Body of pancreas (tissue), 4 donors: ENCODE data around the gene GPER1.

ENCODE experiments used
- POLR2A ChIP-seq, 3 donors: fragments of 450-650 bp; IDR thresholded peaks; one replicate each; pipeline ENCODE4 v1.6.1; 2016; ENCODE audit warnings: antibody characterized with exemption in 3 of 3, mild to moderate bottlenecking in 2 of 3
- TF ChIP-seq, protein P1 (sequence below), 7 experiments: fragments of 450-650 bp in 4 of 7; fragments of 200-600 bp in 3 of 7; sonication (generic) in 3 of 7; IDR thresholded peaks; one replicate each; pipeline ENCODE4 v1.5.1; 2016 to 2019; ENCODE audit warnings: antibody characterized with exemption in 7 of 7

DNA sequence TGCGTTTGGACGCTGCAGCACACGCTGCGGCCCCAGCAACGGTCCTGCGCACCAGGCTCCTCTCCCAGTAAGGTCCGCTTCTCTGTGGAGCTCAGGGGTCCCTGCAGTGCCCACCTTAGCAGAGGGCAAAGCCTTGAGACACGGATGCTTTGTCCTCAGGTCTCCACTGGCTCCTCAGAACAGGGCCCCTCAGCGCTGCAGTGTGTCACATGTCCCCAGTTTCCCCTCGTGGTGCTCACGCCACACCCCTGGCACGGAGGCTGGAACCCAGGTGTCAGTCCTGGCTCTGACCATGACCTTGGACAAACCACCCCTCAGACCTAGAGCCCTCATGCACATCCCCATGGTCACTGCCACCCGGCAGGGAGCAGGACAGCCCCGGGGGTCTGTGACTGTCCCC lies 19.9 kb upstream of the GPER1 start:
- TF ChIP-seq, protein P1, sequence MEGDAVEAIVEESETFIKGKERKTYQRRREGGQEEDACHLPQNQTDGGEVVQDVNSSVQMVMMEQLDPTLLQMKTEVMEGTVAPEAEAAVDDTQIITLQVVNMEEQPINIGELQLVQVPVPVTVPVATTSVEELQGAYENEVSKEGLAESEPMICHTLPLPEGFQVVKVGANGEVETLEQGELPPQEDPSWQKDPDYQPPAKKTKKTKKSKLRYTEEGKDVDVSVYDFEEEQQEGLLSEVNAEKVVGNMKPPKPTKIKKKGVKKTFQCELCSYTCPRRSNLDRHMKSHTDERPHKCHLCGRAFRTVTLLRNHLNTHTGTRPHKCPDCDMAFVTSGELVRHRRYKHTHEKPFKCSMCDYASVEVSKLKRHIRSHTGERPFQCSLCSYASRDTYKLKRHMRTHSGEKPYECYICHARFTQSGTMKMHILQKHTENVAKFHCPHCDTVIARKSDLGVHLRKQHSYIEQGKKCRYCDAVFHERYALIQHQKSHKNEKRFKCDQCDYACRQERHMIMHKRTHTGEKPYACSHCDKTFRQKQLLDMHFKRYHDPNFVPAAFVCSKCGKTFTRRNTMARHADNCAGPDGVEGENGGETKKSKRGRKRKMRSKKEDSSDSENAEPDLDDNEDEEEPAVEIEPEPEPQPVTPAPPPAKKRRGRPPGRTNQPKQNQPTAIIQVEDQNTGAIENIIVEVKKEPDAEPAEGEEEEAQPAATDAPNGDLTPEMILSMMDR (IDR thresholded peaks at IDR 0.05): no peak
- no peak for TF ChIP-seq POLR2A (IDR thresholded peaks at IDR 0.05)
